Activated CD8-positive, alpha-beta memory T cell treated with anti-CD3 and anti-CD28 coated beads for 48 hours (primary cell): ENCODE measurements around the gene ANKRD39.

Experiments used
- DNase-seq, 3 experiments: peaks; one replicate each; pipeline ENCODE4 v3.0.0-alpha.2; 2020; ENCODE audit warnings: low read depth in 2 of 3, low spot score in 2 of 3

Gene ANKRD39

GRCh38 chr2:96859099-96859649 lies 1.4 kb upstream of the ANKRD39 start:
- no peak for DNase-seq

GRCh38 chr2:96856776-96857666 lies 795 bp downstream of the ANKRD39 start:
- no peak for DNase-seq

- no peak for DNase-seq
Measured at GRCh38 chr2:96853321-96853720, 4.5 kb downstream of the ANKRD39 start.

- no peak for DNase-seq
Measured at GRCh38 chr2:96852667-96853066, 5.1 kb downstream of the ANKRD39 start.

GRCh38 chr2:96848264-96848663 lies 9.6 kb downstream of the ANKRD39 start:
- DNase-seq, result no peak

GRCh38 chr2:96847586-96847985 lies 10.2 kb downstream of the ANKRD39 start:
- DNase-seq, result no peak

- no peak for DNase-seq
Measured at GRCh38 chr2:96846825-96847224, 11.0 kb downstream of the ANKRD39 start.

- DNase-seq, result no peak
Measured at GRCh38 chr2:96844405-96844808, 13.4 kb downstream of the ANKRD39 start.

- no peak for DNase-seq
Measured at GRCh38 chr2:96843538-96844268, 14.1 kb downstream of the ANKRD39 start, which contains the start of gene ANKRD23. Gene ANKRD23, minus strand, starts transcription at chr2:96844021. Its CDS starts 29 bp downstream, at chr2:96843992.

- no peak for DNase-seq
Measured at GRCh38 chr2:96842600-96842999, 15.2 kb downstream of the ANKRD39 start.

- DNase-seq, result no peak
Measured at GRCh38 chr2:96841701-96842495, 15.9 kb downstream of the ANKRD39 start.

GRCh38 chr2:96839875-96840850 lies 17.7 kb downstream of the ANKRD39 start:
- no peak for DNase-seq

GRCh38 chr2:96839293-96839874 lies 18.4 kb downstream of the ANKRD39 start:
- DNase-seq, result peak; percentile 51 to 68 (median 55)

GRCh38 chr2:96838345-96839292 lies 19.2 kb downstream of the ANKRD39 start:
- no peak for DNase-seq

- DNase-seq, result no peak
Measured at GRCh38 chr2:96837575-96837974, 20.2 kb downstream of the ANKRD39 start.

GRCh38 chr2:96835830-96836229 lies 22.0 kb downstream of the ANKRD39 start:
- DNase-seq, result no peak

GRCh38 chr2:96832754-96833507 lies 24.9 kb downstream of the ANKRD39 start:
- DNase-seq, result no peak

- no peak for DNase-seq
Measured at GRCh38 chr2:96832408-96832753, 25.4 kb downstream of the ANKRD39 start.
